ENCODE data around the gene SLC1A4.
"Not testable (repeated sequence)": the region's sequence is repeated elsewhere in the genome, so short reads cannot be mapped to it uniquely, and the experiment has no call there.

Gene SLC1A4

GRCh38 chr2:65030476-65031332 is 41.5 kb downstream of the SLC1A4 start:
- no peak for DNase-seq

- no peak for DNase-seq
Measured at GRCh38 chr2:65031341-65032018, 42.3 kb downstream of the SLC1A4 start.

GRCh38 chr2:65032019-65032975 is 43.1 kb downstream of the SLC1A4 start:
- DNase-seq: no peak

GRCh38 chr2:65033178-65033577 is 44.0 kb downstream of the SLC1A4 start:
- DNase-seq: peak; percentile 54

- DNase-seq: not testable (repeated sequence)
Measured at GRCh38 chr2:65033667-65034066, 44.5 kb downstream of the SLC1A4 start.

GRCh38 chr2:65035351-65035943 is 46.2 kb downstream of the SLC1A4 start:
- no peak for DNase-seq

GRCh38 chr2:65037178-65037577 is 48.0 kb downstream of the SLC1A4 start:
- DNase-seq: no peak

GRCh38 chr2:65039640-65040039 is 50.4 kb downstream of the SLC1A4 start:
- DNase-seq: no peak

GRCh38 chr2:65040400-65041261 is 51.4 kb downstream of the SLC1A4 start:
- DNase-seq: peak; percentile 77

GRCh38 chr2:65043001-65043400 is 53.8 kb downstream of the SLC1A4 start:
- no peak for DNase-seq

GRCh38 chr2:65044097-65044735 is 55.0 kb downstream of the SLC1A4 start:
- no peak for DNase-seq

- DNase-seq: no peak
Measured at GRCh38 chr2:65045651-65046050, 56.5 kb downstream of the SLC1A4 start.

GRCh38 chr2:65046633-65047407 is 57.6 kb downstream of the SLC1A4 start:
- DNase-seq: no peak

- no peak for DNase-seq
Measured at GRCh38 chr2:65049010-65049639, 59.9 kb downstream of the SLC1A4 start.

GRCh38 chr2:65050931-65051330 is 61.7 kb downstream of the SLC1A4 start:
- DNase-seq: no peak

GRCh38 chr2:65053199-65053598 is 64.0 kb downstream of the SLC1A4 start:
- no peak for DNase-seq

- no peak for DNase-seq
Measured at GRCh38 chr2:65054749-65055421, 65.7 kb downstream of the SLC1A4 start.

GRCh38 chr2:65055422-65056214 is 66.4 kb downstream of the SLC1A4 start:
- DNase-seq: no peak

All from NCI-H1694 treated with DMSO at 0.1 percent for 48 hours (cell line).